C4-2B (cell line): ENCODE measurements around the gene GTF2A1.

Experiments used
- ZFX ChIP-seq: fragments of 450-650 bp; IDR thresholded peaks from 2 replicates; pipeline ENCODE4 v1.6.1; 2017
- TF ChIP-seq, protein P1 (sequence below): fragments of 450-650 bp; conservative IDR thresholded peaks from 2 replicates; pipeline ENCODE4 v1.5.1; 2017; ENCODE audit warnings: mild to moderate bottlenecking

DNA sequence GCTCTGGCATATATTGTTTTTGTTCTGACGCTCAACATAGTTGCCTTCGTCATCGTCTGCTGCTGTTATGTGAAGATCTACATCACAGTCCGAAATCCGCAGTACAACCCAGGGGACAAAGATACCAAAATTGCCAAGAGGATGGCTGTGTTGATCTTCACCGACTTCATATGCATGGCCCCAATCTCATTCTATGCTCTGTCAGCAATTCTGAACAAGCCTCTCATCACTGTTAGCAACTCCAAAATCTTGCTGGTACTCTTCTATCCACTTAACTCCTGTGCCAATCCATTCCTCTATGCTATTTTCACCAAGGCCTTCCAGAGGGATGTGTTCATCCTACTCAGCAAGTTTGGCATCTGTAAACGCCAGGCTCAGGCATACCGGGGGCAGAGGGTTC lies 77.0 kb downstream of the GTF2A1 start:
- TF ChIP-seq, protein P1, sequence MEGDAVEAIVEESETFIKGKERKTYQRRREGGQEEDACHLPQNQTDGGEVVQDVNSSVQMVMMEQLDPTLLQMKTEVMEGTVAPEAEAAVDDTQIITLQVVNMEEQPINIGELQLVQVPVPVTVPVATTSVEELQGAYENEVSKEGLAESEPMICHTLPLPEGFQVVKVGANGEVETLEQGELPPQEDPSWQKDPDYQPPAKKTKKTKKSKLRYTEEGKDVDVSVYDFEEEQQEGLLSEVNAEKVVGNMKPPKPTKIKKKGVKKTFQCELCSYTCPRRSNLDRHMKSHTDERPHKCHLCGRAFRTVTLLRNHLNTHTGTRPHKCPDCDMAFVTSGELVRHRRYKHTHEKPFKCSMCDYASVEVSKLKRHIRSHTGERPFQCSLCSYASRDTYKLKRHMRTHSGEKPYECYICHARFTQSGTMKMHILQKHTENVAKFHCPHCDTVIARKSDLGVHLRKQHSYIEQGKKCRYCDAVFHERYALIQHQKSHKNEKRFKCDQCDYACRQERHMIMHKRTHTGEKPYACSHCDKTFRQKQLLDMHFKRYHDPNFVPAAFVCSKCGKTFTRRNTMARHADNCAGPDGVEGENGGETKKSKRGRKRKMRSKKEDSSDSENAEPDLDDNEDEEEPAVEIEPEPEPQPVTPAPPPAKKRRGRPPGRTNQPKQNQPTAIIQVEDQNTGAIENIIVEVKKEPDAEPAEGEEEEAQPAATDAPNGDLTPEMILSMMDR: no peak
- no peak for TF ChIP-seq ZFX
